NCI-H2227 (cell line): ENCODE data around the gene CAVIN2.
"Not testable (repeated sequence)": the region's sequence is repeated elsewhere in the genome, so short reads cannot be mapped to it uniquely, and the experiment has no call there.

ENCODE experiments used
- DNase-seq: peaks from one replicate; lab custom pipeline; 2025; ENCODE audit not compliant: unreplicated experiment; lab: John Stamatoyannopoulos, UW

Gene CAVIN2

GRCh38 chr2:191802180-191802579 is 44.7 kb downstream of the CAVIN2 start:
- DNase-seq: no peak

GRCh38 chr2:191800874-191801273 is 46.0 kb downstream of the CAVIN2 start:
- DNase-seq: no peak

DNA sequence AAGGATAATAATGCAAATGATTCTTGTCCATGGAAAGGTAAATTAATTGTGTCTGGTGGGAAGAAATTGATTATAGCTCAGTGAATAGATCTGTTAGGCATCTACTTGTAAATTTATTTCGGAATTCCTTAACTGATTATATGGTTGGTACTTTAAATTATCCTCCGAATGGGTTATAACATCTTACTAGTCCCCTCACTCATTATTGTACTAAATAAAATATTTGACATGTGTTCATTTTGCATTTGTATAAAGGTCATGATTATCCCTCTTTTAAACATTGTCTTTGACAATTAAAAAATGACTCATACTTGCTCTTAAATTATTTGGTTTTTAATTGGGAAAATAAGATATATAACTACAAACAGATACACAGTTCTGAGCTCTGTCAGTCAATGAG is 47.4 kb downstream of the CAVIN2 start:
- DNase-seq: no peak

DNA sequence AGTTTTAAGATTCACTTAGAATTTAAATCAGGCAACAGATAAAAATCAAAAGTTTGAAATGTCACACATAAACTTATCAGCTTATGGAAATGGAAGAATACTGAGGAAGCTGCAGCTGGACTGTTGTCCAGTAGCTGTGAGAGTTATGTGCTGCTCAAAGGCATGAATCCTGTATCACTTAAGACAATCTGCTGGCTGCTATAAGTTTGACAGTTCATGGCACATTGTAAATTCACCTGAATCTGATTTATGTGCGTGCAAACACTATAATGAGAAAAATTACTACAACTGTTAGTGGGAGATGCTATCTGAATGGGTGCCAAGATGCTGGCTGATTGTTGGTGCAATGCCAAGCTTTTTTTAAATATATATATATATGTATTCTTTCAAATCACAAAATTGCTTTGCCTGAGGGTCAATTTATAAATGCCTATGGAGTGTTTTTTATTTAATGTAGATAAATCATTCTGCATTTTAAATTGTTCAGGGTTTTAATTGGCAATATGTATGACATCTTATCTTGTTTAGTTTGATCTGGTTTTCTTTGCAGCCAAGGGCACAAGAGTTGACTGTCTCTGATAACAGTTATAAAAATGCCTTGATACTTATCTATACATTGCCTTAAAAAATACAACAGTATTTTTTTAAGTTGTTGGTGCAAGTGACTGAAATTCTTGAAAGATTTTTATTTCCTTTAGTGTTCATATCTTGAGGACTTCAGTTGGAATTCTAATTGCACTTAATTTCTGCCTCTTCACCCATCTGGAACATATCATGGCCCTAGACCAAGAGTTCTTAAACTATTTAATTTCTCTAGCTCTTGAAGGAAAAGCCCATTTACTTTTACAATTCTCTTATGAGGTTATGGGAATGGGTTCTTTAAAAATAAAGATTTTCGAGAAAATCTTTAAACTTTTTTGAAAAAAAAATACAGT is 48.7 kb downstream of the CAVIN2 start:
- peak; percentile 32 for DNase-seq

- no peak for DNase-seq
Measured at GRCh38 chr2:191797500-191797899, 49.4 kb downstream of the CAVIN2 start.

DNA sequence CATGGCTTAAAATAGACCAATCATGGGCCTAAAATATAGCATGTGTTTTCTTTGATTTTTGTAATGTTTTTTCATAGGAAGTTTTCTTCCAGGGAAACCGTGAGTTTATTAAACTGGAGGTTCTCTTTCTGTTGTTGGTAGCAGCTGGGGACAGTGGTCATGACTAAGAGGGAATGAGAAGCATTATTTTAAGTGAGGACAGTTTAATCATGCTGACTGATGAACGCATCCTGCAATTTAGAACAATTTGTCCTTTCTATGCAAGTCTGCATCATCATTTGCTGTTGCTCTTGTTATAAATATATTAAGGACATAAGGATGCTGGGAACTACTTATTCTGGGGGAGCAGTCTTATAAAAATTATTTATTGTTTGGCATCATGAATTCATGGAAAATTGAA is 51.2 kb downstream of the CAVIN2 start:
- no peak for DNase-seq

GRCh38 chr2:191791953-191792560 is 54.8 kb downstream of the CAVIN2 start:
- no peak for DNase-seq

DNA sequence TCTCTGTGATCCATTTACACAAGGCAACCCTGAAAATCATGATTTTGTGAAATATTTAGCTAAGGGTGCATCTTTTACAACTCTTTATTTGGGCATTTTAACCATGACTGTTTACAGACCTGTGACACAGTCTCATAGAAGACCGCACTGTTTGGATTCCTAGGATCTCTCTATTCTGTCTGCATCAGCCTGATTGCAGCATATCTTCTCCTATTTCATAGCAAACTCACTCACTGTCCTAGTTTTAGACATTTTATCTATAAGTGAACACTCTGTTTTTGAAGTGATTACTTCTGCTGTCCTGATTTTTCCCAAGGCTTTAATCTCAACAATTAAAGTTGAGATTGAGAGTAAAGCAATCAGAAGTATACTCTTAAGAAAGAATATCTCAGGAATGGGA is 56.2 kb downstream of the CAVIN2 start:
- DNase-seq: no peak

GRCh38 chr2:191789796-191790195 is 57.1 kb downstream of the CAVIN2 start:
- DNase-seq: no peak

DNA sequence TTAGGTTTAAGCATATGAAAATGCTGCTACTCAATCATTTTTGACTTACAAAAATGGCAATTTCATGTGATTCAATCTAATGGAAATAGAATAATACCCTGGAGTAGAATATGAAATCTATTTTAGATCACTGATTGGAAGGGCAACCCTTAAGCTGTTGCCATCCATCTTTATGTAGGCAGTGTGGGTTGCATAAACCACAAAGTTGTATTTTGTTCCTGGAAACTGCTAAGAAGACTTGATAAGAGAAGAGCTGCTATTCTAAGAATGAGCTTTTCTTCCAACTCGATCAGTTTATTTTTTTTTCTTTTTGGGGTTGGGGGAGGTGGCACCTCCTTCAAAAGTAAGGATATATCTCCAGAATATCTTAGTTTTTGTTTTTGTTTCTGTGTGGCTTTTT is 60.2 kb downstream of the CAVIN2 start:
- no peak for DNase-seq

- DNase-seq: not testable (repeated sequence)
Measured at GRCh38 chr2:191785651-191786050, 61.2 kb downstream of the CAVIN2 start.
